GM06990 (cell line): ENCODE measurements around the gene MYO5B.

Experiments used
- DNase-seq: peaks from one replicate; pipeline ENCODE4 v3.0.0-alpha.2; 2011; ENCODE audit not compliant: insufficient read length; ENCODE audit errors: extremely low read depth
- H3K27me3 ChIP-seq: replicated peaks from 2 replicates; pipeline ENCODE4 v1.6.0; 2011; ENCODE audit warnings: low read length; ENCODE audit not compliant: control insufficient read depth, insufficient read depth
- H3K36me3 ChIP-seq: 2 replicates; pipeline ENCODE4 v1.5.1; 2011; ENCODE audit warnings: low read length; ENCODE audit not compliant: control insufficient read depth, insufficient read depth
- H3K4me3 ChIP-seq: replicated peaks from 2 replicates; pipeline ENCODE4 v1.5.1; 2011; ENCODE audit warnings: low read depth, mild to moderate bottlenecking, control low read depth, low read length
- TF ChIP-seq, protein P1 (sequence below): IDR thresholded peaks from 2 replicates; pipeline ENCODE4 v1.5.1; 2011; ENCODE audit warnings: low read length, control low read depth, mild to moderate bottlenecking, inconsistent platforms; ENCODE audit not compliant: insufficient read depth, poor library complexity, severe bottlenecking

The MYO5B gene

DNA sequence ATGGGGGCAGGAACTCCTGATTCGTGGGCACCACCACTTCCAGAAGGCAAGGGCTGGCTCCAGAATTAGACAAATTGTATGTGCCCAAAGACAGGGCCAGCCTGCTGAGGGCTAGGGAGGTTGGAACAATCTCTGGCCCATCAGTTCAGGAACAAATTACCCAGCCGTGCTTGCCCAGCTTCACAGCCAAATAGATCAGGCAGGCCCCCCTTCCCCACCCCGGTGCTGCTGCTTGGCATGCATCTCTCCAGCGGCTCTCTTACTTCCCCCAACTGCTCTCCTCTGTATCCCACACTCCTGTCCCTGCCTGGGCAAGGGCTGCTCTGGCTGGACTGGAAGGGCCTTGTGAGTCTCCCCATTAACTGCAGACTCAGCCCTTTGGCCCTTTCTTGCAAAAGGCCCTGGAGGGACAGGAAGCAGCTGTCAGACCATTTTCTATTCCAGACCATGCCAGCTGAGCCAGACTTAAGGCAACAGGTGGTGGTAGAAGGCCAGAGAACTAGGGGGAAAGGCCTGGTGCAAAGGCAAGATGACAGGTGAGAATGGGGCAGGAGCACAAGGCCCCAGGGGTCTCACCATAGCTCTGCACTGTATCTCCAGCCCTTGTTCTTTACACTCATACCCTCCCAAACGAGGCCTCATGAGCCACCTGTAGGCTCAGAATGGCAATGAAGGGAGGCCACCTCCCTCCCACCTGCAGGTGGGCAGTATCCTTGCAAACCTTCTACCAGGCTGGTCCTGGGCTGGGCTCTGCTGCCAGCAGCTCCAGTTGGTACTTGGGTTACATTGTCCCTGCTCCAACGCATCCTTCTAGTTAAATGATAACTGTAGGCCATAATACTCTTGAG lies 350.9 kb downstream of the MYO5B start:
- TF ChIP-seq, protein P1, sequence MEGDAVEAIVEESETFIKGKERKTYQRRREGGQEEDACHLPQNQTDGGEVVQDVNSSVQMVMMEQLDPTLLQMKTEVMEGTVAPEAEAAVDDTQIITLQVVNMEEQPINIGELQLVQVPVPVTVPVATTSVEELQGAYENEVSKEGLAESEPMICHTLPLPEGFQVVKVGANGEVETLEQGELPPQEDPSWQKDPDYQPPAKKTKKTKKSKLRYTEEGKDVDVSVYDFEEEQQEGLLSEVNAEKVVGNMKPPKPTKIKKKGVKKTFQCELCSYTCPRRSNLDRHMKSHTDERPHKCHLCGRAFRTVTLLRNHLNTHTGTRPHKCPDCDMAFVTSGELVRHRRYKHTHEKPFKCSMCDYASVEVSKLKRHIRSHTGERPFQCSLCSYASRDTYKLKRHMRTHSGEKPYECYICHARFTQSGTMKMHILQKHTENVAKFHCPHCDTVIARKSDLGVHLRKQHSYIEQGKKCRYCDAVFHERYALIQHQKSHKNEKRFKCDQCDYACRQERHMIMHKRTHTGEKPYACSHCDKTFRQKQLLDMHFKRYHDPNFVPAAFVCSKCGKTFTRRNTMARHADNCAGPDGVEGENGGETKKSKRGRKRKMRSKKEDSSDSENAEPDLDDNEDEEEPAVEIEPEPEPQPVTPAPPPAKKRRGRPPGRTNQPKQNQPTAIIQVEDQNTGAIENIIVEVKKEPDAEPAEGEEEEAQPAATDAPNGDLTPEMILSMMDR = no peak
- no peak for DNase-seq
- peaks cover 2% of the 10 kb centered on the region for H3K27me3 ChIP-seq
- H3K36me3 ChIP-seq = no peaks in the 10 kb centered on the region
- H3K4me3 ChIP-seq = no peak overlapping the region

DNA sequence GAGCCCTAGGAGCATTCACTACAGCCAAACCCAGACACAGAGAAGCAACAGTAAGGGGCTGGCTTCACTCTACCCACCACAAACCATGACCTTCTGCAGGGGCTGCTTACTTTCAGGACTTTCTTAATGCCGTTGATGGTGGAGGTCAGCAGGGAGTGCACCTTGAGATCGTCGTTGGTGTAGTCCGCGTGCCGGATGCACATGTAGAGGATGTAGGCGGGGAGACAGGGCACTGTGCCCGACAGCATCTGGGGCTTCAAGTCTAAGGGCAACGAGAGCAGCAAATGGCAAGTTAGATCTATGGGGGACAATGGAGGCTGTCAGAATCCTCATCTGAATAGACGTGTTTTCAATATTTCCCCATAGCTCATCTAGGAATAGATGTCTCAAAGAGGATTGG lies 351.8 kb downstream of the MYO5B start:
- Histone ChIP-seq H3K4me3 (no peak overlapping the region), H3K36me3 (no peaks in the 10 kb centered on the region), H3K27me3 (peaks cover 2% of the 10 kb centered on the region)
- no peak for DNase-seq
- TF ChIP-seq, protein P1 = no peak

GRCh38 chr18:49842656-49843055 lies 352.3 kb downstream of the MYO5B start:
- H3K27me3 ChIP-seq = peaks cover 2% of the 10 kb centered on the region
- TF ChIP-seq, protein P1 = no peak
- DNase-seq = no peak

DNA sequence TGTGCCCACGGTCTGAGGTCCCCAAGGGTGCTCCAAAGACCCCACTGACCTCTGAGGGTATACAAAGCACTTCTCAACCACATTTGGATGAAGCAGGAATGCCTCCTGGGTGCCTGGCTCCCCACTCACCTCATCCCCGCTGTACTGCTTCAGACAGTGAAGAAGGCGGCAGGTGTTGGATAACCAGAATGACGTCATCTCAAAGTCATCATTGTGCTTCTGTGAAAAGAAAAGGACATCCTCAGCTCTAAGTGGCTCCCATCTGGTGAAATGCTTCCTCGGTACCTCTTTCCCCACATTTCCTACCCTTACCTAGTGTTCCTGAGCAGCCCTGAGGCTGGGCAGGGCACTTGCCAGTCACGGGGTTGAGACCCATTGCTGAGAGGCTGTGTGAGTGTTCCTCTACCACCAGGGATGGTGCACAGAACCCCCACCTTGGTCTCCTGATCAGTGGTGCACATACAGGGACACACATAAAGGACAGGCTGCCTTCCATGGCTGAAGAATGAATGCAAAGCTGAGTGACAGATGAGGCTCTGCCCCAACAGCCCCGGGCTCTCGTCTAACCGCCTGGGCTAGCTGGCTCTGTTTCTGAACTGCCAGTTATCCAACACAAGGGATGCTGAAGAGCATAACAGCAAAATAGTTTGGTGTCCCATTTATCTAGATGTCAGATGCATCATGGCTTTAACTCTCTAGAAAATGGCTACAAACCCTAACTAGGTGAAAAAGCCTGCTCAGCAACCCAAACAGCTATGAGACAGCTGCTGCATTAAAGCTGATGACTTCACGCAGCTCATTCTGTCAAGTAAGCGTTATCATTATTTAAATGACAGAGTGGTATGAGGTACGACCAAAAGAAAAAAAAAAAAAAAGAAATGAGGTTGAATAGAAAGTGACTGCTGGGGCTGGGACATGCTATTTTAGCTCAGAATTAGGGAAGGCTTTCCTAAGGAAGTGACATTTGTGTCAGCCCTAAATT lies 353.4 kb downstream of the MYO5B start:
- H3K4me3 ChIP-seq = no peak overlapping the region
- no peak for DNase-seq
- H3K36me3 ChIP-seq = no peaks in the 10 kb centered on the region
- TF ChIP-seq, protein P1 = no peak
- peaks cover 2% of the 10 kb centered on the region for H3K27me3 ChIP-seq

More at GRCh38 chr18:49842656-49843055, 352.3 kb downstream of the MYO5B start:
- Histone ChIP-seq H3K4me3 (no peak overlapping the region), H3K36me3 (no peaks in the 10 kb centered on the region)

GRCh38 chr18:49839012-49839411 lies 355.9 kb downstream of the MYO5B start:
- H3K27me3 ChIP-seq = no peaks in the 10 kb centered on the region
- DNase-seq = no peak
- TF ChIP-seq, protein P1 = no peak

More at GRCh38 chr18:49839012-49839411, 355.9 kb downstream of the MYO5B start:
- no peak overlapping the region for H3K4me3 ChIP-seq
- H3K36me3 ChIP-seq = no peaks in the 10 kb centered on the region
